Activated naive CD8-positive, alpha-beta T cell treated with anti-CD3 and anti-CD28 coated beads for 36 hours (primary cell): Measurements from ENCODE around the gene ACTR1B. TPM values are rescaled to one million over a fixed set of nuclear protein-coding genes. Genes with fewer than 3 reads are reported as not detected.
"Not testable (repeated sequence)": the region's sequence is repeated elsewhere in the genome, so short reads cannot be mapped to it uniquely, and the experiment has no call there.

Experiments
- DNase-seq: peaks from one replicate; pipeline ENCODE4 v3.0.0; 2021
- H3K27ac Mint-ChIP-seq: one replicate; pipeline ENCODE4 v1.8.0; 2022; ENCODE audit warnings: mild to moderate bottlenecking, moderate library complexity, mixed read lengths
- H3K27me3 Mint-ChIP-seq: one replicate; pipeline ENCODE4 v1.8.0; 2022; ENCODE audit warnings: mild to moderate bottlenecking, mixed read lengths
- H3K36me3 Mint-ChIP-seq: one replicate; pipeline ENCODE4 v1.8.0; 2021; ENCODE audit warnings: mild to moderate bottlenecking, mixed read lengths
- H3K4me1 Mint-ChIP-seq: one replicate; pipeline ENCODE4 v1.8.0; 2021; ENCODE audit warnings: mixed read lengths
- H3K4me3 Mint-ChIP-seq: one replicate; pipeline ENCODE4 v1.8.0; 2022; ENCODE audit warnings: mild to moderate bottlenecking, moderate library complexity, mixed read lengths
- H3K9me3 Mint-ChIP-seq: one replicate; pipeline ENCODE4 v1.8.0; 2022; ENCODE audit warnings: mixed read lengths
- total RNA-seq, 2 experiments: library from RNA; stranded (reverse); gene quantifications; one replicate each; pipeline ENCODE4 v1.2.3, GENCODE V29; 2021

Gene ACTR1B
- total RNA-seq, 2 experiments from 2014 or later, result 85.4 to 89.6 TPM

DNA sequence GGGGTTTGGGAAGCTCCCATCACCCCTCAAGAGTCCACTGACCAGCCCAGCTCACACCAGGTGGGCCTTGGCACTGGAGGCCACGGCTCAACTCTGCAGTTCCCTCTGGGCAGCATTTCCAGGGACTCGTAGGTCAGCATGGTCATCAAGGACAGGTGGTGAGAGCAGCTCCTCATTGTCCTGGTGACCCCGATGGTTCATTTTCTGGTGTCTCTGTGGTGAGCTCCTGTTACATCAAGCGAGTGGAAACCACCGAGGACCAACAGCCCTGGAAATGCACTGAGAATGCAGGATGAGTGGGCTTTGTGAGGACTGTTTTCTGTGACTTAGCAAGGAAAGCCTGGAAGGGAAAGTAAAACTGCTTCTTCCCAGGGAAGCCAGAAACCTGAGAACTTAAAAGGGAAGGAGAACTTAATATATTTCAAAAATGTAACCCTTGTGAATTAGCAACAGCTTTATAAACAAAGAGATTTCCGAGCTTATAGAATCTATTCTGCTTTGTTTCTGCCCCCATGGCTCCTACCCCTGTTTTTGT, 8.8 kb upstream of the ACTR1B start:
- H3K36me3 Mint-ChIP-seq, DNase-seq, H3K9me3 Mint-ChIP-seq, H3K4me3 Mint-ChIP-seq, H3K27me3 Mint-ChIP-seq: not testable (repeated sequence)
- peaks cover 30% of the 10 kb centered on the region for H3K4me1 Mint-ChIP-seq
- H3K27ac Mint-ChIP-seq, result peak overlapping the region; percentile 92

DNA sequence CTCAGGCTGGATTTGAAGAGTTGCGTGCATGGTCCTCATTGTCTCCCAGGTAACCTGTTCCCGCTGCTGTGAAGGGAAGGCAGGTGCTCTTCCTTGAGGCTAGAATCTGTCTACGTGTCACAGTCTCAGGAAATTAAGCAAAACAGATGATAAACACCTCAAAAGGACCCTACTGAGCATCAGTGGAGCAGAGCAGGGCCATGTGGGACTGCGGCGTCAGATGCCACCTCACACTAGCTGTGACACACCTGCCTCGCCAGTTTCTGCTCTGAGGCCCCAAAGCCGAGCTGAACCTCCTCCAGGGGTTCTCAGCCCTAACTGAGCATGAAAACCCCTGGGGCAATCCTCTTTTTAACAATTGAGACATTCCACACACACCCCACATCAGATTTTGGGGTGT, 7.7 kb upstream of the ACTR1B start:
- Mint-ChIP-seq H3K4me1 (peaks cover 27% of the 10 kb centered on the region), H3K4me3 (no peak overlapping the region), H3K9me3 (no peaks in the 10 kb centered on the region), H3K27ac (no peak overlapping the region), H3K27me3 (no peaks in the 10 kb centered on the region), H3K36me3 (peaks cover 3% of the 10 kb centered on the region)
- no peak for DNase-seq

DNA sequence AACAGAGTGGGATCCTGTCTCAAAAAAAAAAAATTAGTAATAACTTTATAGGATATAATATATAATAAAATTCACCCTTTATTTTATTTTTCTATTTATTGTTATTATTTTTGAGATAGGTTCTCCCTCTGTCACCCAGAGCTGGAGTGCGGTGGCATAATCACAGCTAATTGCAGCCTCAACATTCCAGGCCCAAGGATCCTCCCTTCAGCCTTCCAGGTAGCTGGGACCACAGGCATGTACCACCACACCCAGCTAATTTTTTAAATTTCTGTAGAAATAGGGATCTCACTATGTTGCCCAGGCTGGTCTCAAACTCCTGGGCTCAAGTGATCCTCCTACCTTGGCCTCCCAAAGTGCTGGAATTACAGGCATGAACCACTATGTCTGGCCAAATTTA, 6.6 kb upstream of the ACTR1B start:
- peaks cover 23% of the 10 kb centered on the region for H3K4me1 Mint-ChIP-seq
- no peaks in the 10 kb centered on the region for H3K27me3 Mint-ChIP-seq
- no peaks in the 10 kb centered on the region for H3K9me3 Mint-ChIP-seq
- DNase-seq, result no peak
- no peak overlapping the region for H3K27ac Mint-ChIP-seq
- H3K4me3 Mint-ChIP-seq, result no peak overlapping the region
- H3K36me3 Mint-ChIP-seq, result peaks cover 3% of the 10 kb centered on the region

DNA sequence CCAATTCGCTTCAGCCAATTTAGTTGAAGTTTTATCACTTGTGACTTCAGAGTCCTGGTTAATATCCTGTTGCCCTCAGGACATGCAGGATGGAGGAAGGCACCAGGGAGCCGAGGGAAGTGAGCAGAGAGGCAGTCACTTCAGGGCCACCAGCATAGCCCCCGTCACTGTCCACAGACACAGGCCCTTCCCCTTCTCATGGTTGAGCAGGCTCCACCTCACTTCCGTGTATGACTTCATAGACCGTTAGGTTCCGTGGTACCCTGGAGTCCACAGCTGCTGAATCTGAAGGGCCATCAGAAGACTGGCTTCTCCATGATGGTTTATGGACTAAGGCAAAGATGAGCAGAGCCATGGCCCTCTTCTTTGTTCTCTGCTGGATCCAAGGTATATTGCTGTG, 5.6 kb upstream of the ACTR1B start, which contains the start of gene C2orf92:
TSS of gene C2orf92 (plus strand) at position 266 of the 400 bp plus-strand sequence. CDS start at position 342, 76 bp downstream.
- H3K4me1 Mint-ChIP-seq, result peaks cover 24% of the 10 kb centered on the region
- no peak within 1 kb of the TSS for H3K27ac Mint-ChIP-seq
- H3K9me3 Mint-ChIP-seq, result no peaks in the 10 kb centered on the region

DNA sequence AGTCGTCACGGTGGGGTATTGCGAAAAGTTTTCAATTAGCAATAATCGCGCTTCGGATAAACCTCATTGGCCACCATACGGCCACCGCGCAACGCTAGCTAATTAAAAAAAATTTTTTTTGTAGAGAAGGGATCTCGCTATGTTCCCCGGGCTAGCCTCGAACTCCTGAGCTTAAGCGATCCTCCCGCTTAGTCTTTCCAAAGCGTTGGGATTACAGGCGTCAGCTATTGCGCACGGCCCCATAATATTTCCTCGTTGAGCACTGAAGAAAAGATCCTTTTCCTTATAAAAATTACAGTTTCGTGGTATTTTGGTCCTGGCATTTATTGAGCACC, 759 bp upstream of the ACTR1B start:
- H3K9me3 Mint-ChIP-seq, result no peaks in the 10 kb centered on the region
- peaks cover 18% of the 10 kb centered on the region for H3K4me1 Mint-ChIP-seq
- no peak for DNase-seq
- no peaks in the 10 kb centered on the region for H3K27me3 Mint-ChIP-seq
- peaks cover 20% of the 10 kb centered on the region for H3K36me3 Mint-ChIP-seq
- H3K4me3 Mint-ChIP-seq, result peak overlapping the region; percentile 79
- peak overlapping the region; percentile 92 for H3K27ac Mint-ChIP-seq

More for the DNA sequence above, 5.6 kb upstream of the ACTR1B start, which contains the start of gene C2orf92:
- DNase-seq, result no peak
- peaks cover 3% of the 10 kb centered on the region for H3K36me3 Mint-ChIP-seq
- H3K27me3 Mint-ChIP-seq, result no peaks in the 10 kb centered on the region
- H3K4me3 Mint-ChIP-seq, result no peak within 1 kb of the TSS

DNA sequence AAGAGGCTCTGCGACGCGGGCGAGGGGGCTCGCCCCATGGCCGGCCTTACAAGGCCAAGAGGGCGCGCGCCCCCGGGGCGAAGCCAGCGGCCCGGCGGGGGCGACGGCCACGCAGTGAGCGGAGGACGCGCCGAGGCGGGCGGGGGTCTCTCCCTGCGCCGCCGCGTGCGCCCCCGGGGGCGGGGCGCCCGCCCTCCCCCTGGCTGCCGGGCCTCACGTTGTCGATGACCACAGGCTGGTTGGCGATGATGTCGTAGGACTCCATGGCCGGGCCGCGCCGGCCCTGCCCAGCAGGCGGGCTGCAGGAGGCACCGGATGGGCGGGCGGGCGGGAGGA, 250 bp downstream of the ACTR1B start:
- Mint-ChIP-seq H3K27me3 (no peaks in the 10 kb centered on the region), H3K27ac (peak overlapping the region; percentile 98), H3K9me3 (no peaks in the 10 kb centered on the region), H3K4me1 (peaks cover 18% of the 10 kb centered on the region), H3K4me3 (peak overlapping the region; percentile 90), H3K36me3 (peaks cover 20% of the 10 kb centered on the region)
- no peak for DNase-seq

DNA sequence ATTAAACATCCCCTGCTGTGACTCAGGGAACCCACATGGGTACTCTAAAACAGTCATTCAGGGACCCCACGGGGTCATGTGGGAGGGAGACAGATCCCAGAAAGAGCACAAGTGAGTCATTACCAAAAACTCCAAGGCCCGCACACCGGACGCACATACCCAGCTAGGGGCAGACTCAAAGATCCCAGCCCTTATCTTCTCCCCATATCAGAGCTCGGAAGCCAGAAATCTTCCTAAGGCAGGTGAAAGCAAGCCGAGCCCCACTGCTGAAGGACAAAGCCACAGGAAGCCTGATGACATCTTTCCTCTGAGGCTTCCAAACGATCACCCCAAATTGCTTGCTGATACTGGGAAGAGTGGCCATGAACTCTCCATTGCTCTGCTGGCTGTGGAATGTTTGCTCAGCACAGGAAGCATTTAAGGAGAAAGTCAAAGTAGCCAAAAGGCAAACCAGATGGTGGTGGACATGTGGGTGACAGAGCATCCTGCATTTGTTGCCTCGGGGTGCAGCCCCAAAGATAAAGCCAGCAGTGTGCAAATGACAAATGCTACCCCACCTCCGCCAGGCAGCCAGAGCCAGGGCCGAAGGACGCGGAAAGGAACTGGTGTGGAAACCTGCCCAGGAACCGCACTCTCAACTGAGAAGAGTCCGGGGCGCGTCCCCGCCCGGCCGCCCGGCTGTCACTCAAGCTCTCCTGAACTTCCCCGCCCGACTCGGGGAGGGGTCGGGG, 784 bp downstream of the ACTR1B start:
- H3K4me1 Mint-ChIP-seq, result peaks cover 18% of the 10 kb centered on the region
- H3K36me3 Mint-ChIP-seq, result peaks cover 25% of the 10 kb centered on the region
- H3K9me3 Mint-ChIP-seq, result no peaks in the 10 kb centered on the region
- DNase-seq, result peak; percentile 87
- no peaks in the 10 kb centered on the region for H3K27me3 Mint-ChIP-seq
- H3K4me3 Mint-ChIP-seq, result peak overlapping the region; percentile 90
- H3K27ac Mint-ChIP-seq, result peak overlapping the region; percentile 98

DNA sequence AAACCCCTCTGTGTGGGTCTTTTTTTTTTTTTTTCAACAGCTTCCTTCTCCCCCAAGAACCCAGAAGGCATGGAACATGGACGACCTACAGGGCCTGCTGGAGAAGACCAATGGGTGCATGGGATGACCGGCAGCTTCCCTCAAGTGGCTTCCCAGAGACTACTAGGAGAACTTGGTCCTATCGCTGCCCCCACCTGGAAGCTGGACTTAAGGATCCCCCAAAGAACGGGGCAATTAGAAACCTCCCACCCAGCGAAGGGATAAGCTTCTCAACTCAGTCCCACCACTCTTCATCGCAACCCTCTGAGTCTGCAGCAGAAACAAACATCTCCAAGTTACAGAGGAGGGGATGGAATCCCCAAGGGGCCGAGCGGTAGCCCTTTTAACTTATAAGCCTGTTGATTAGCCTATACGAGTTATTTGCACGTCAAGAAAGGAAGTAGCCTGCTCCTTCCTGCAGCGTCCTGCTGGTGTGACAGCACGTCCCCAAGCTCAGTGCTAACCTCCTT, 1.4 kb downstream of the ACTR1B start:
- H3K9me3 Mint-ChIP-seq, result no peaks in the 10 kb centered on the region
- peaks cover 18% of the 10 kb centered on the region for H3K4me1 Mint-ChIP-seq
- no peaks in the 10 kb centered on the region for H3K27me3 Mint-ChIP-seq
- peaks cover 23% of the 10 kb centered on the region for H3K36me3 Mint-ChIP-seq
- H3K4me3 Mint-ChIP-seq, result peak overlapping the region; percentile 90
- no peak for DNase-seq
- peak overlapping the region; percentile 98 for H3K27ac Mint-ChIP-seq

DNA sequence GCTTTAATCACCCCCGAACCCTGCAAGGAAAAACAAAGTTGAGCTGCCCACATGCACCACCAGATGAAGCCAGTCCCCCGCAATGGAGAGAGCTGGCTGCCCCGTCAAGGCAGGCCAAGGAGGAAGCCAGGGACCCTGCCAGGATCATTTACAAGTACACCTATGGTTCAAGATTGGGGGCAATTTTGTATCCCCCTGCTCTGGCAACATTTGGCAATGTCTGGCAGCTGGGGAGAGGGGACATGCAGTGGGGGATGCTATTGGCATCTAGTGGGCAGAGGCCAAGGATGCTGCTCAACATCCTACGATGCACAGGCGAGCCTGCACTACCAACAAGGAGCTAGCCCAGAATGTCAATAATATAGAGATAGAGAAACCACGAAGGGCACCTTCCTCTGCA, 1.9 kb downstream of the ACTR1B start:
- Mint-ChIP-seq H3K4me1 (peaks cover 18% of the 10 kb centered on the region), H3K9me3 (no peaks in the 10 kb centered on the region), H3K4me3 (peak overlapping the region; percentile 90), H3K27me3 (no peaks in the 10 kb centered on the region), H3K36me3 (peaks cover 27% of the 10 kb centered on the region), H3K27ac (peak overlapping the region; percentile 98)
- no peak for DNase-seq

DNA sequence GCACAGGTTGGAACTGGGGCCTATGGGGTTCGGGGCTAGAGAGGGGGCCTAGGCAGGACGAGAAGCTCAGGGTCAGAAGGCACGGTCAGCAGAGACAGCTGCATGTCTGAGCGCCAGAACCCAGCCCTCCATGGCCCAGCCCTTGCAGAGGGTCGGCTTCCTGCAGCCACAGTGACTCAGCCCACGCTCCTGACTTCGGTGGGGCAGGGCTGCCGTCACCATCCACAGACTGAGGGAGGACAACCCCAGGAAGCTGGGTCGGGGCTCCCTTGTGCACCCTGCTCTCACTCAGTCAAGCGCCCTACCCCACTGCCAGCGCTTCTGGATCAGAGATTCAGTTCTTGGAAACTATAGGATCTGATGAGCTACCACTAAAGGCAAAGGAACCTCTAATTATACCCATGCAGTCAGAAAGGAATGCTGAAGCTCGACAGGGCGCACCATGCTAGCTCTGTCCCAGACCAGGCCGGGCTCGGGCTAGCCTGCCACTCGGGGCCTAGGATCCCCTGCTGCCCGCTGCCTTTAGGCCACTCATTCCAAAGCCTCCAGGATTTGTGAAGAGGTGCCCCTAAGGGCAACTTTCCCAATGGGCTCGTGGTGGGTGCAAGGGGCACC, 3.0 kb downstream of the ACTR1B start:
- Mint-ChIP-seq H3K36me3 (peaks cover 28% of the 10 kb centered on the region), H3K27me3 (no peaks in the 10 kb centered on the region), H3K4me3 (no peak overlapping the region)

DNA sequence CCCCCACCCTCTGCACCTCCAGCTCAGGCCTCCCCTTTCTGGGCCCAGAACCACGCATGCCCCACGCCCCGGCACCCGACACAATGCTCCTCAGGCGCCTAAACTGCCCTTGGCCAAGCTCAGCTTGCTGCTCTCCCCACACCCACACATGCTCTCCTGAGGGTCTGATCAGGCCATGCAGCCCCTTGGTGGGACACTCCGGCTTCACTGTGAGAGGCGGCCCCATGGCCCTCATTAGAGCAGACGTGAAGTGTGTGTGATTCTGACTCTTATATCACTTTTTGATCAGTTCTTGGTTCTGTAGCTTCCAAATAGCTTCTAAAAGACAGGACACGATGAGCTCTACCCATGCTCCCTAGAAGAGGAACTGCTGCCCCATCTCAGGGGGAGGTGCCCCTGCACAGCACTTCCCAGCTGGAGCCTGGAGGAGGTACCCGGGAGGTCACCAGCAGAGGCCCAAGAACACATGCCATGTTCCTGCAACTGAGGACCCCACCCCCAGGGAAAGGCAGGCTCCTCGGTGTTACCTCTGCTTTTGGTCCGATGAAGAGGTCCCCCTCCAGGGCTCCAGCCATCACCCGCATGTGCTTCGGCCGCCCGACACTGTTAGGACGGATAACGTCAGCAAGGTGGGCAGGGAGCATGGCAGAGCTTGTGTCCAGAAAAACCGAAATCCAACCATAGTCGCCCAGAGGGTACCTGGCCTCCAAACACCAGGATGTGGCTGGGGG, 3.6 kb downstream of the ACTR1B start:
- no peak for DNase-seq
- Mint-ChIP-seq H3K36me3 (peaks cover 28% of the 10 kb centered on the region), H3K4me1 (peaks cover 16% of the 10 kb centered on the region), H3K27ac (peak overlapping the region; percentile 54), H3K9me3 (no peaks in the 10 kb centered on the region), H3K27me3 (no peaks in the 10 kb centered on the region), H3K4me3 (no peak overlapping the region)

More for the DNA sequence above, 3.0 kb downstream of the ACTR1B start:
- no peaks in the 10 kb centered on the region for H3K9me3 Mint-ChIP-seq
- DNase-seq, result no peak
- H3K27ac Mint-ChIP-seq, result peak overlapping the region; percentile 98
- peaks cover 16% of the 10 kb centered on the region for H3K4me1 Mint-ChIP-seq

DNA sequence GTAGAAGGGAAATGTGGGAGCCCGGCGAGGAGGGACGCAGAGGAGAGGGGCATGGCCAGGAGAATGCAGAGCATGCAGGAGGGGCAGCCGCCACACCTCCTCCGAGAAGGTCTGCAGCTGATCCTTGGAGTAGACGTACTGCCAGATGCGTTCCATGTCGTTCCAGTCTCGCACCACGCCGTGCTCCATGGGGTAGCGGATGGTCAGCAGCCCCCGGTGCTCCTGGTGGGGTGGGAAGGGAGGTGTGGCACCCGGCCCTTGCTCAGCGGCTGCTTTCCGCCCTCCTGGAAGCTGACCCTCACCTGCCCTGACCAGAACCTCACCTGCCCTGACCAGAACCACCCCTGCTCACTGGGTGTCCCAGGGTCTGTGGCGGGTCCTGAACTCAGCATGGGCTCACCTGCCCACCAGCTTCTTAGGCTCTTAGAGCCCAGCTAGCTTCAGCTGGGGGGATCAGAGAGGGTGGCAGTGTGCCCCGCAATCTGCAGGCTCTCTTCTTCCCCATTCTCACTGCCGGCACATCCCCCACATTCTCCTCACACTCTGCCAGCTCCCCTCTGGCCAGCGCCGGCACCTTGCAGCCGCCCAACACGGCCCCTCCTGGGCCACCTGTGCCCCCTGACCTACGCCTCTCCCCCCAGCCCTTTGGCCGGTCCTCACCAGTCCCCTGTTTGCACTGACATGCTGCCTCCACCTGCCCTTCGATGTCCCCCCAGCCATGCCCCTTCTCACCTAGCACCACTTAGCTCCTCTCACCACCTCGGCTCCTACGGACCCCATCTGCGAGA, 4.4 kb downstream of the ACTR1B start:
- Mint-ChIP-seq H3K4me1 (peaks cover 15% of the 10 kb centered on the region), H3K27me3 (no peaks in the 10 kb centered on the region), H3K36me3 (peaks cover 34% of the 10 kb centered on the region), H3K27ac (peak overlapping the region; percentile 54), H3K9me3 (no peaks in the 10 kb centered on the region), H3K4me3 (no peak overlapping the region)
- DNase-seq, result no peak

DNA sequence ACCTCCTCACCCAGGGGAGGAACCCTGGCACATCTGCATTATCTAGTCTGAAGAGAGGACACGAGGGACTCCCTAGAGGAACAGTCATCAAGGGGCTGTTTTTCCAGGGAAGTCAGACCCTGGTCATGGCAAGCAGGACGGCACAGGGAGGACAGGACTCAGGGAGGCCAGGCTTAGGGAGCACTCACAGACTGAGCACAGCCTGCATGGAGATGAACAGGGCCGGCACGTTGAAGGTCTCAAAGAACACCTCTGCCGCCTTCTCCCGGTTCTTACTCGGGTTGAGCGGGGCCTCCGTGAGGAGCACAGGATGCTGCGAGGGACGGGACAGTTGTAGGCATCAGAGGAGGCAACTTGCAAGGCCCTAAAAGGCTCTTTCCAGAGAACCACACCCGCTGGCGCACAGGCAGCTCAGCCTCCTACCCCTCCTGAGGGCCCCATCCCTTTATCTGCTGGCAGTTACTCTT, 5.1 kb downstream of the ACTR1B start:
- H3K27ac Mint-ChIP-seq, result no peak overlapping the region
- peaks cover 40% of the 10 kb centered on the region for H3K36me3 Mint-ChIP-seq
- H3K4me1 Mint-ChIP-seq, result peaks cover 15% of the 10 kb centered on the region
- H3K27me3 Mint-ChIP-seq, result no peaks in the 10 kb centered on the region
- no peaks in the 10 kb centered on the region for H3K9me3 Mint-ChIP-seq
- no peak overlapping the region for H3K4me3 Mint-ChIP-seq
- no peak for DNase-seq

DNA sequence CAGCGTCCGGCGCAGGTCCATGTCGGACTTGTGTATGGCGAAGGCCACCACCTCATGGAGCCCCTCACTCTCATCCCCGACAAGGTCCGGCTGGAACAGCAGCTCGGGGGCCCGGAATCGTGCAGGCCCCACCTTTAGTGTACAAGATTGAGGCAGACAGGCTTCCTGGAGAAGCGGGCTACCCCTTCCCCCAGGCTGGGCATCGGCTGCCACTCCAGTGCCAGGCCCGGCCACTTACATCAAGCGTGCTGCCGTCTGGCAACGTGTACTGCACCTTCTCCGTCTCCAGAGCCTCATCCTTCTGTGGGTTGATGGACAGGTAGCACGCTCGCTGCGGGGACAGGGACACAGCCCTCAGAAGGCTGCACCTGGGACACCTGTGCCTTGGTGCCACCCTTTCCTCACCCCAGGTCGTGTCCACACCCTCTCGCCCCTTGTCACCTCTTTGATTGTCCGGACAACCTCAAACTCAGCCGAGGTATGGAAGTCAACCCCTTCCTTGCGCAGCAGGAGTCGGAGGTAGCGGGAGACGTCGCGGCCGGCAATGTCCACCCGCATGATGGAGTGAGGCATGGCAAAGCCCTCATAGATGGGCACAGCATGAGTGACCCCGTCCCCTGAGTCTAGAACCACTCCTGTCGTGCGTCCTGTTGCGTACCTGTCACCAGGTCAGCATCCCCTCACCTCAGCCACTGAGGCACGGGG, 5.7 kb downstream of the ACTR1B start:
- no peaks in the 10 kb centered on the region for H3K27me3 Mint-ChIP-seq
- no peak overlapping the region for H3K4me3 Mint-ChIP-seq
- no peak for DNase-seq
- no peaks in the 10 kb centered on the region for H3K9me3 Mint-ChIP-seq
- peaks cover 15% of the 10 kb centered on the region for H3K4me1 Mint-ChIP-seq
- H3K27ac Mint-ChIP-seq, result no peak overlapping the region
- peaks cover 45% of the 10 kb centered on the region for H3K36me3 Mint-ChIP-seq
